NCI-H187 treated with DMSO at 0.1 percent for 48 hours (cell line): Measurements from ENCODE around the gene TOR4A.

Experiments used
- DNase-seq: peaks from one replicate; lab custom pipeline; 2025; lab: John Stamatoyannopoulos, UW

The TOR4A gene

DNA sequence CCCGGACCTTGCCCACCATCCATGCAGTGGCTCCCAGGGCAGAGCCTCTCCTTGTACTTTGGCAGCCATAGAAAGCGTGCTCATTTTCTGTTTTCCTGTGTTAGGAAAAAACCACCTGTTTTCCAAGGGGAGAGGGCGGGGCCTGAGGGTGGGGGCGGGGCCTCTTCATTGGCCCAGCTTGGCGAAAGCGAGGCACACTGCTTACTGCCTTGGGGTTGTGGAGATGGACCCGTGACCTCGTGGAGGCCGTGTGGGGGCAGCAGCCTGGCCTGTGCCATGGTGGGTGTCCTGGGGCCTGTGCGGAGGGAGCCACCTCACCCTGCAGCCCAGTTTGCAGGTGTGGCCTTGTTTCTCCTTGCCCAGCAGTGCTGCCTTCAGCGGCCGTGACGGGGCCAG is 4.4 kb upstream of the TOR4A start:
- no peak for DNase-seq

GRCh38 chr9:137273611-137274320 is 3.8 kb upstream of the TOR4A start:
- no peak for DNase-seq

DNA sequence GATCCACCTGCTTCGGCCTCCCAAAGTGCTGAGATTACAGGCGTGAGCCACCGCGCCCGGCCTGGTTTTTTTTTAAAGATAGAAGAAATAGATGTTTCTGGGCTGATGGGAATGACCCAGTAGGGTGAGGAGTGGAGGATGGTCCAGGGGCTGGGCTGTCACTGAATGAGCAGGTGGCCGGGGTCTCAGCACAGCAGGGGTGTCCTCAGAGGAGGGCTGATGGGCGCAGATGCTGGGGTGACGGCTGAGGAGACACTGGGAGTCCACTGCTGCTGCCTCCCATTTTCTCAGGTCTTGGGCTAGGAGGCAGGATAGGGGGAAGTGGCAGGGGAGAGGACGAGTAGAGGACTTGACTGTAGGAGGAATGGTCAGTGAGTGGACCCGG is 2.3 kb upstream of the TOR4A start:
- DNase-seq: no peak

GRCh38 chr9:137275588-137276472 is 1.7 kb upstream of the TOR4A start:
- no peak for DNase-seq

GRCh38 chr9:137276473-137277328 is 825 bp upstream of the TOR4A start:
- no peak for DNase-seq

GRCh38 chr9:137278061-137278701 is 655 bp downstream of the TOR4A start:
- no peak for DNase-seq

- DNase-seq: no peak
Observed at GRCh38 chr9:137278721-137279711, 1.5 kb downstream of the TOR4A start.

DNA sequence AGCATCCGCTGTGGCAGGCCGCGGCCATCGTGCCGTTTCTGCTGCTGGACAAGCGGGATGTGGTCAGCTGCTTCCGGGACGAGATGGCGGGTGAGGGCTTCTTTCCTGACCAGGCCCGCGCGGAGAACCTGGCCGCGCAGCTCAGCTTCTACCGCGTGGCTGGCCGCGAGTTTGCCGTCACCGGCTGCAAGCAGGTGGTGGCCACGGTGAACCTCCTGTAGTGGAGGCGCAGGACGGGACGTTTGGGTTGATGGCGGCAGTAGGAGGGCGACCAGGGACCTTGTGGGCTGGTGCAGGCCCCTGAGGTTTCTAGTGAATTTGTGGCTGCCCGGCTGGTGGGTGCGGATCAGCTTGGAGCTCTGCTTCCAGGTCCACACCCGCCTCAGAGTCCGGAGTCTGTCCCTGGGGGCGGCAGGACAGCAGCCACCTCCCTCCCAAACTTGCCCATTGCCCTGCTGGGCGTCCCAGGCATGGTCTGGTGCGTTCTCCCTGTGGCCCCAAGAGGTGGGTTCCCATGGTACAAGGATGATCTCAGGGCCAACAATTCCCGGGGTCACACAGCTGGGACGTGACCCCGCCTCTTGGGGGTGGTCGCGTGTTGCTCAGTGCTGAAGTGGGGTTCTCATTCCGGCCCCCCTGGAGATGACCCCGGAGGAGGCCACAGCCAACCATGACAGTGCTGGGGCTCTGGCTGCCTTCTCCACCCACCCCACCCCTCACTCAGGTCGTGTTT is 2.4 kb downstream of the TOR4A start:
- no peak for DNase-seq

- no peak for DNase-seq
Observed at GRCh38 chr9:137280474-137281344, 3.2 kb downstream of the TOR4A start.

DNA sequence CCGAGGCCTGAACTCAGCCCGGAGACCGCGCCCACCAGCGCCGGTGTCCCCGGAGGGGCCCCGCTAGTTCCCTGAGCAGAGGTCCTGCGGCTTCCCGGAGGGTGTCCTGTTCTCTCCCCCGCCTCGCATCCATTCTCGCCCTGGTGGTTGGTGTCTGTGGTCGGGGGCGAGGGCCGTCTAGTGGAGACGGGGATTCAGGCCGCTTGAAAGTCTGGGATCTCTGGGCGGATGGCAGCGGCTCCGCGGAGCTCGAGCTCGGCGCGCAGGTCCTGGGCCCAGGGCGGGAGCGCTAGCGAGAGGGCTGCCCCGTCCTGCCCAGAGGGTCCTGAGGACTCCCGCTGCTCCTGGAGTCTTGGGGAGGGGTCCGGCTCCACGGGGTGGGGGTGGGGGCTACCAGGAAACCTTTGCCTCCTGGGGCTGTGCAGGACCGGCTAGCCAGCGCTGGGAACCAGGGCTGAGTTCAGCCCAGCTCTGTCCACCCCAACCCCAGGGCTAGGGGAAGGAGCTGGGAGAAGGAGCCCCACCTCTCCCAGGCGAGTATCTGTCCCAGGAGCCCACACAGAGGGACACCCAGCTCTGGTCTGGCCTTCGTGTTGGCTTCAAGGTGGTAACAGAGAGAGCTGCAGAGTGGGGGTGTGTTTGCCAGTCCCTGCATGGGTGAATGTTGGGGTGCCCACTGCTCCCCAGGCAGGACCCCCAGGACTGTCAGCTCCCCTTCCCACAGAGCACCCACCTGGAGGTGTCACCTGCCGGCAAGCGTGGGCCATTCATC is 4.0 kb downstream of the TOR4A start:
- no peak for DNase-seq

DNA sequence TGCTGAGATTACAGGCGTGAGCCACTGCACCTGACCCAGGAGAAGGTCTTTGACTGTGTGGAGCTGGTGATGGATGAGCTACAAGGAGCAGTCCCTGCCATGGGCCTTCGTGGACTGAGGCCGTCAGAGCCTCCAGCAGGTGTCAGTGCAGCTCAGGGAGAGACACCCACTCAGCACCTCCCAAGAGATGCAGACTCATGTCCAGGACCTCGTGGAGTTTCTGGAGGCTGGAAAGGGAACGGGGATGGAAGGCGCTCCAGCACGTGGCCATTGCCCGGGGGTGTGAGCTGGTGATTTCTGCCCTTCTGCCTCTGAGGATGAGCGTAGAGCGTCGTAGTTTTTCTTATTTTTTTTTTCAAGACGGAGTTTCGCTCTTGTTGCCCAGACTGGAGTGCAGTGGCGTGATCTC is 9.5 kb downstream of the TOR4A start:
- no peak for DNase-seq

- no peak for DNase-seq
Observed at GRCh38 chr9:137293094-137293481, 15.6 kb downstream of the TOR4A start.

DNA sequence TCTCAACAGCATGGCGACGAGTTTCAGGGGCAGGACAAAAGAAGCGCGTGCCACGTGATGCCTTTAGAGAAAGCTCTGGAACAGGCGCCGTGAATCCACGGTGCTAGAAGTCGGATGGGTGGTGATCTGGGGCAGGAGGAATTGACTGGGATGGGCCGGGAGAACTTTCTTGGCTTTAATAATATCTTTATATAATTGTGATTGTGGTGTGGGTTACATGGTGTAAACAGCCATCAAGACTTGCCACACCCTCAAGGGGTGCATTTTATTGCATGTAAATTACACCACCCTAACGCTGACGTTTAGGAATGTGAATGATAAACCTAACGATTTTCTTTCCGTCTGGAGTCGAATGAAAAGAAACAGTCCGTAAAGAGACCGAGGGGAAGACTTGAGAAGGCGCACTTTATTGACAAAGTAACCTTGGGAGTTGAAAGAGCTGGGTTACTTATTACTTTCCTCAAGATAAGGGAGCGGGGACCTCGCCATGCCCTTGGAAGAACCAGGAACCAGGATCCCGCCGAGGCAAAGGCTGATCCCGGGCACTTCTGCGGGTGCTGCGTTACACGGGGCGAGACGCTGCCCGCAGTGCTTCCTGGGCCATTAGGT is 16.1 kb downstream of the TOR4A start:
- no peak for DNase-seq

- DNase-seq: no peak
Observed at GRCh38 chr9:137294091-137294680, 16.7 kb downstream of the TOR4A start.

GRCh38 chr9:137294681-137295237 is 17.2 kb downstream of the TOR4A start:
- no peak for DNase-seq

DNA sequence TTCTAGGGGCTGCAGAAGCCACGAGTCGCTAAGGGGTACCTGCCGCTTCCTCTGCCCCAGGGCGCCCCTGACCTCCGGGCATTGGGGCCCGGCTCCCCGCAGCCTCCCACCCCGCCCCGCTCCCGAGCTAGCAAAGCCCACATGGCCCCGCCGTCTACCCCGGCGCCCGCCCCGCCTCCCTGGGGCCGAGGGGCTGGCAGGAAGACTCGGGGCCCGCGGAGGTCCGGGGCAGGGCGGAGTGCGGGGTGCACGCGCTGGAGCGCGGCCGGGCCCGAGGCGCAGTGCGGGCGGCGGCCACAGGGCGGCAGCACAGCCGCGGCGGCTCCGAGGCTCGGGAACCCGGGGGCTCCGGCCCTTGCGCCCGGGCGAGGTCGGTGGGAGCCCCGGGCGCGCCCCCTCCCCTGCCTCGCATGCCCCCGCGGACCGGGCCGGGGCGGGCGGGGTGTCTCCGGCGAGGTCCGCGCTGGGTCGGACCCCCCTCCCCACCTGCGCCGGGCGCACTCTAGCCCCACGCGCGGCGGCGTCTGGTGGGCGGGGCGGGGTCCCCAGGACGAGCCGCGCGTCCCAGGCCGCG is 17.8 kb downstream of the TOR4A start:
- no peak for DNase-seq
